Measurements from ENCODE around the gene USP36.

DNA sequence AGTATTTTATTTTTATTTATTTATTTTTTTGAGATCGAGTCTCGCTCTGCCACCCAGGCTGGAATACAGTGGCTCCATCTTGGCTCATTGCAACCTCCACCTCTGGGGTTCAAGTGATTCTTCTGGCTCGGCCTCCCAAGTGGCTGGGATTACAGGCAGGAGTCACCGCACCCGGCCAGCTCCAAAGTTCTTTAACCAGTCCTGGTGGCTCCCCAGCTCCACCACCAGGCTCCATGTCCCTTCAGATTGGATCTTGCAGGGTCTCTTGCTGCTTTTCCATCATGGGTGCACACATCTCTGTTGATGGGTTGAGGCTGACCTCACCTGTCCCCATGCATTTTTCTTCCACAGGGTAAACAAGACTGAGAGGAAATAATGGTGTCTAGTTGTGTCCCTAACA lies 8.4 kb upstream of the USP36 start:
- TF ChIP-seq, protein P1, sequence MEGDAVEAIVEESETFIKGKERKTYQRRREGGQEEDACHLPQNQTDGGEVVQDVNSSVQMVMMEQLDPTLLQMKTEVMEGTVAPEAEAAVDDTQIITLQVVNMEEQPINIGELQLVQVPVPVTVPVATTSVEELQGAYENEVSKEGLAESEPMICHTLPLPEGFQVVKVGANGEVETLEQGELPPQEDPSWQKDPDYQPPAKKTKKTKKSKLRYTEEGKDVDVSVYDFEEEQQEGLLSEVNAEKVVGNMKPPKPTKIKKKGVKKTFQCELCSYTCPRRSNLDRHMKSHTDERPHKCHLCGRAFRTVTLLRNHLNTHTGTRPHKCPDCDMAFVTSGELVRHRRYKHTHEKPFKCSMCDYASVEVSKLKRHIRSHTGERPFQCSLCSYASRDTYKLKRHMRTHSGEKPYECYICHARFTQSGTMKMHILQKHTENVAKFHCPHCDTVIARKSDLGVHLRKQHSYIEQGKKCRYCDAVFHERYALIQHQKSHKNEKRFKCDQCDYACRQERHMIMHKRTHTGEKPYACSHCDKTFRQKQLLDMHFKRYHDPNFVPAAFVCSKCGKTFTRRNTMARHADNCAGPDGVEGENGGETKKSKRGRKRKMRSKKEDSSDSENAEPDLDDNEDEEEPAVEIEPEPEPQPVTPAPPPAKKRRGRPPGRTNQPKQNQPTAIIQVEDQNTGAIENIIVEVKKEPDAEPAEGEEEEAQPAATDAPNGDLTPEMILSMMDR (IDR thresholded peaks at IDR 0.05; ENCODE audit: low read depth, low read length, poor library complexity, severe bottlenecking): no peak
- TF ChIP-seq EZH2phosphoT487 (IDR thresholded peaks at IDR 0.05; ENCODE audit: borderline replicate concordance, low read length): no peak
